Neuronal stem cell (in vitro differentiated cells): ENCODE results near the gene CCDC195.

Source experiments
- DNase-seq: peaks from one replicate; pipeline ENCODE4 v3.0.0-alpha.2; 2013; ENCODE audit warnings: low spot score
- H2AFZ ChIP-seq: one replicate; pipeline ENCODE4 v1.6.1; 2013; ENCODE audit warnings: mild to moderate bottlenecking, low read length, inconsistent platforms
- H2AK5ac ChIP-seq: 2 replicates; pipeline ENCODE4 v1.6.1; 2013; ENCODE audit warnings: low read depth, mild to moderate bottlenecking, inconsistent platforms, low read length, moderate library complexity, mixed read lengths
- H2BK120ac ChIP-seq: 2 replicates; pipeline ENCODE4 v1.6.1; 2013; ENCODE audit warnings: low read depth, mild to moderate bottlenecking, inconsistent platforms, low read length, moderate library complexity, mixed read lengths
- H2BK12ac ChIP-seq: one replicate; pipeline ENCODE4 v1.6.1; 2013; ENCODE audit warnings: low read length, inconsistent platforms
- H2BK15ac ChIP-seq: 2 replicates; pipeline ENCODE4 v1.6.1; 2013; ENCODE audit warnings: mild to moderate bottlenecking, low read length, inconsistent platforms, mixed read lengths
- H2BK5ac ChIP-seq: one replicate; pipeline ENCODE4 v1.6.1; 2013; ENCODE audit warnings: inconsistent platforms, mild to moderate bottlenecking, low read length, moderate library complexity
- H3K14ac ChIP-seq: one replicate; pipeline ENCODE4 v1.6.1; 2013; ENCODE audit warnings: low read length, inconsistent platforms
- H3K18ac ChIP-seq: 2 replicates; pipeline ENCODE4 v1.6.1; 2013; ENCODE audit warnings: low read length, inconsistent platforms
- H3K23ac ChIP-seq: 2 replicates; pipeline ENCODE4 v1.6.1; 2013; ENCODE audit warnings: low read depth, mild to moderate bottlenecking, mixed read lengths, low read length, inconsistent platforms; ENCODE audit not compliant: poor library complexity
- H3K27ac ChIP-seq: replicated peaks from 3 replicates; pipeline ENCODE4 v1.5.1; 2013; ENCODE audit warnings: low read length, inconsistent platforms
- H3K27me3 ChIP-seq, 3 experiments: 2 replicates each; pipeline ENCODE4 v1.6.1; 2013; ENCODE audit warnings: low read length in 3 of 3, mild to moderate bottlenecking in 2 of 3, inconsistent platforms in 1 of 3, low read depth in 1 of 3, mixed read lengths in 1 of 3, moderate library complexity in 1 of 3; ENCODE audit not compliant: control insufficient read depth in 3 of 3, insufficient read depth in 3 of 3
- H3K36me3 ChIP-seq, 2 donors: replicated peaks in 1 of 2; 2 replicates each; pipeline ENCODE4 v1.6.1; 2013; ENCODE audit warnings: low read length in 2 of 2; ENCODE audit not compliant: control insufficient read depth in 2 of 2, insufficient read depth in 2 of 2
- H3K4ac ChIP-seq: 2 replicates; pipeline ENCODE4 v1.6.1; 2013; ENCODE audit warnings: inconsistent platforms, mild to moderate bottlenecking, low read length, moderate library complexity
- H3K4me1 ChIP-seq, 2 donors: 1 replicate in 1 of 2; 2 replicates in 1 of 2; pipeline ENCODE4 v1.6.1; 2013; ENCODE audit warnings: low read length in 2 of 2, low read depth in 1 of 2; ENCODE audit not compliant: control insufficient read depth in 2 of 2, insufficient read depth in 1 of 2
- H3K4me2 ChIP-seq: one replicate; pipeline ENCODE4 v1.6.1; 2013; ENCODE audit warnings: mild to moderate bottlenecking, low read length, inconsistent platforms; ENCODE audit not compliant: insufficient read depth, poor library complexity, severe bottlenecking
- H3K4me3 ChIP-seq, 2 donors: 2 replicates each; pipeline ENCODE4 v1.5.1; 2013; ENCODE audit warnings: low read length in 2 of 2, mild to moderate bottlenecking in 2 of 2, inconsistent platforms in 1 of 2, moderate library complexity in 1 of 2
- H3K79me1 ChIP-seq: one replicate; pipeline ENCODE4 v1.6.1; 2013; ENCODE audit warnings: low read depth, mild to moderate bottlenecking, inconsistent platforms, low read length, moderate library complexity
- H3K9ac ChIP-seq: one replicate; pipeline ENCODE4 v1.6.1; 2013; ENCODE audit warnings: mild to moderate bottlenecking, low read depth, low read length, inconsistent platforms; ENCODE audit not compliant: poor library complexity
- H3K9me3 ChIP-seq, 2 donors: replicated peaks in 1 of 2; 2 replicates each; pipeline versions ENCODE3 to v1.6.1; 2013; ENCODE audit warnings: low read length in 2 of 2, mild to moderate bottlenecking in 2 of 2, inconsistent platforms in 1 of 2, low read depth in 1 of 2, mixed read lengths in 1 of 2, moderate library complexity in 1 of 2; ENCODE audit not compliant: control insufficient read depth in 2 of 2, insufficient read depth in 1 of 2
- H4K8ac ChIP-seq: one replicate; pipeline ENCODE4 v1.6.1; 2013; ENCODE audit warnings: low read depth, mild to moderate bottlenecking, inconsistent platforms, low read length, moderate library complexity
- H4K91ac ChIP-seq: one replicate; pipeline ENCODE4 v1.6.1; 2013; ENCODE audit warnings: low read length, low read depth, mild to moderate bottlenecking, inconsistent platforms; ENCODE audit not compliant: poor library complexity
- WGBS, 2 donors: extraction: QIAGEN DNeasy Blood & Tissue Kit; methylation state at CpG; one replicate each; pipeline ENCODE4 v1.1.7; 2013; ENCODE audit warnings: missing lambda C conversion rate in 2 of 2, mixed read lengths in 1 of 2; ENCODE audit not compliant: insufficient read length in 2 of 2, insufficient replicate concordance in 1 of 2; ENCODE audit errors: extremely low coverage in 2 of 2; 5-methylcytosine and 5-hydroxymethylcytosine counted together

CCDC195 gene

GRCh38 chr2:224687156-224687555 lies 29.0 kb downstream of the CCDC195 start:
- Histone ChIP-seq H2AK5ac (no peak overlapping the region), H2BK5ac (no peak overlapping the region), H3K27me3 (no peaks in the 10 kb centered on the region), H3K36me3 (no peaks in the 10 kb centered on the region), H3K4me2 (no peak overlapping the region), H3K79me1 (no peaks in the 10 kb centered on the region), H2BK15ac (no peak overlapping the region), H3K4ac (no peak overlapping the region), H3K9ac (no peak overlapping the region), H3K4me1 (no peaks in the 10 kb centered on the region), H3K18ac (no peak overlapping the region), H2BK120ac (no peak overlapping the region), H4K91ac (no peak overlapping the region), H2BK12ac (no peak overlapping the region), H3K14ac (no peak overlapping the region), H3K23ac (no peak overlapping the region), H3K27ac (no peak overlapping the region), H2AFZ (no peak overlapping the region), H4K8ac (no peak overlapping the region), H3K9me3 (no peaks in the 10 kb centered on the region), H3K4me3 (no peak overlapping the region)
- WGBS, 2 donors: no CpG with 5 or more reads among the region's 4 CpGs
- no peak for DNase-seq

GRCh38 chr2:224685121-224685520 lies 31.0 kb downstream of the CCDC195 start:
- H3K23ac ChIP-seq: no peak overlapping the region
- no peak overlapping the region for H2BK5ac ChIP-seq
- H4K91ac ChIP-seq: no peak overlapping the region
- H2BK120ac ChIP-seq: no peak overlapping the region
- no peak overlapping the region for H2BK12ac ChIP-seq
- H3K9me3 ChIP-seq: no peaks in the 10 kb centered on the region
- no peaks in the 10 kb centered on the region for H3K4me1 ChIP-seq
- H3K36me3 ChIP-seq: no peaks in the 10 kb centered on the region
- H2AFZ ChIP-seq: no peak overlapping the region
- no peak overlapping the region for H3K18ac ChIP-seq
- H3K4me3 ChIP-seq: no peak overlapping the region
- no peak overlapping the region for H3K9ac ChIP-seq
- H3K27me3 ChIP-seq: no peaks in the 10 kb centered on the region
- no peaks in the 10 kb centered on the region for H3K79me1 ChIP-seq
- DNase-seq: no peak
- no peak overlapping the region for H3K4ac ChIP-seq
- H4K8ac ChIP-seq: no peak overlapping the region
- no peak overlapping the region for H2AK5ac ChIP-seq
- no peak overlapping the region for H3K14ac ChIP-seq
- H2BK15ac ChIP-seq: no peak overlapping the region
- no peak overlapping the region for H3K4me2 ChIP-seq
- H3K27ac ChIP-seq: no peak overlapping the region

DNA sequence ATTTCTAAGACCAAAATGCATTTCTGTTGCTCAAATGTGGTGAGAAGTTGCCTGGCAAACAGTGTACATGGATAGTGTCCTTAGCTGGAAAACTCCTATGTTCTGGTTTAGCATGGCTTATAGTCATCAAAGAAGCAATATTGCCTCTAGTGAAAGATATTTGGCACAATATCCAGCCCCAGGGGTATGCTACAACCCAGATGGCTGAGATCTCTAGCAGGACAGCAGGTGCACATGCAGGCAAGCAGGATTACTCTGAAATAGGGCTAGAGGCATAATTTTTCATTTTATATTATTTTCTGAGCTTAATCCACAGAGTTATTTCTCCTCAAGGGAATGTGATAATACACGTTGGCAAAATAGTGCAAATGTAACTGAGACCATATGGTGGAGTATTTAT lies 34.0 kb downstream of the CCDC195 start:
- Histone ChIP-seq H2AK5ac (no peak overlapping the region), H3K27ac (no peak overlapping the region), H3K36me3 (no peaks in the 10 kb centered on the region), H4K8ac (no peak overlapping the region), H3K14ac (no peak overlapping the region), H3K27me3 (no peaks in the 10 kb centered on the region), H3K4me2 (no peak overlapping the region), H2AFZ (no peak overlapping the region), H2BK15ac (no peak overlapping the region), H3K4ac (no peak overlapping the region), H3K79me1 (no peaks in the 10 kb centered on the region), H3K9ac (no peak overlapping the region), H3K18ac (no peak overlapping the region), H2BK120ac (no peak overlapping the region), H2BK5ac (no peak overlapping the region), H4K91ac (no peak overlapping the region), H3K9me3 (no peaks in the 10 kb centered on the region), H3K23ac (no peak overlapping the region), H3K4me3 (no peak overlapping the region), H2BK12ac (no peak overlapping the region), H3K4me1 (no peaks in the 10 kb centered on the region)
- WGBS, 2 donors: no CpG with 5 or more reads among the region's 1 CpG
- no peak for DNase-seq

DNA sequence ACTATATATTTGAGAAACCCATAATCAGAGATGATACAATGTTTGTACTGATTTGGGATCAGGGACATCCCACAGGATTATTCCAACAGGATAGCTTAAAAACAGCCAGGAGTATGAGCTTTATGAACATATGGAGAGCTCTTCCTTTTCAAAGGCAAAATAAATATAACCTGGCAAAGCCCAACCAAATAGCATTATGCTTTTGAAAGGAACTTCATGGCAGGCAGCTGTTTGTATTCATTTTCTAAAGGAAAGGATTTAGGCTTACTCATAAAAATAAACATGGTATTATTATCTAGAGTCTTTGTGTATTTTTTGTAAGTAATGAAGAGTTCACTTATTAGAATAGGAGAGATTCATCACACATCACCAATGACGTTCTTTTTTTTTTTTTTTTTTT lies 44.4 kb downstream of the CCDC195 start:
- Histone ChIP-seq H3K23ac (no peak overlapping the region), H3K4me3 (no peak overlapping the region), H3K4me2 (no peak overlapping the region), H2AFZ (no peak overlapping the region), H3K9ac (no peak overlapping the region), H3K4ac (no peak overlapping the region), H3K14ac (no peak overlapping the region), H2BK15ac (no peak overlapping the region), H3K27ac (no peak overlapping the region), H2AK5ac (no peak overlapping the region), H3K4me1 (no peaks in the 10 kb centered on the region), H4K91ac (no peak overlapping the region), H2BK12ac (no peak overlapping the region), H3K27me3 (no peaks in the 10 kb centered on the region), H3K9me3 (no peaks in the 10 kb centered on the region), H3K18ac (no peak overlapping the region), H3K36me3 (no peaks in the 10 kb centered on the region), H2BK120ac (no peak overlapping the region), H4K8ac (no peak overlapping the region), H2BK5ac (no peak overlapping the region), H3K79me1 (no peaks in the 10 kb centered on the region)
- no peak for DNase-seq
- no CpG with 5 or more reads among the region's 1 CpG for WGBS, 2 donors
